HepG2 (cell line): ENCODE measurements around the gene FARSB. TPM values are rescaled to one million over a fixed set of nuclear protein-coding genes. Genes with fewer than 3 reads are reported as not detected.

ENCODE experiments used
- ATAC-seq: fragments of 200-7000 bp; cut with Tn5 transposase; 3 replicates; pipeline ENCODE4 v1.9.1; 2020; ENCODE audit warnings: mild to moderate bottlenecking, moderate library complexity
- BruUV-seq: library from RNA; stranded (reverse); fragments of 400-500 nt; replicated peaks from 2 replicates; lab custom pipeline; 2021; lab: Mats Ljungman, UMichigan
- CTCF ChIA-PET: fragments of 300-600 bp; formaldehyde crosslinking; extraction: SDS; loops from one replicate; lab custom pipeline; 2021; ENCODE audit warnings: low total read pairs, inconsistent platforms, low intra/inter-chr PET ratio; lab: Yijun Ruan, JAX
- POLR2A ChIA-PET: fragments of 350-600 bp; sonication (Branson Sonifier 250); formaldehyde crosslinking; loops from one replicate; lab custom pipeline; 2020; ENCODE audit warnings: antibody characterized with exemption, inconsistent platforms; lab: Yijun Ruan, JAX
- DNase-seq: peaks from one replicate; pipeline ENCODE4 v3.0.0-alpha.2; 2015; ENCODE audit warnings: low spot score
- FAIRE-seq: peaks from 3 replicates; lab custom pipeline; 2011; peaks lifted over from hg19 to GRCh38; lab: Jason Lieb, UNC
- H2AFZ ChIP-seq: one replicate; pipeline ENCODE4 v1.6.1; 2011; ENCODE audit warnings: low read length, inconsistent platforms
- H3K27ac ChIP-seq: fragments of 300-600 bp; 3 replicates; pipeline ENCODE4 v1.8.0; 2011; ENCODE audit warnings: mixed run types, mild to moderate bottlenecking, mixed read lengths, low read length, inconsistent platforms; ENCODE audit not compliant: insufficient read depth; ENCODE audit errors: extremely low read length
- H3K27me3 ChIP-seq, 2 experiments: fragments of 200-600 bp in 1 of 2; 2 replicates in 1 of 2; 3 replicates in 1 of 2; pipeline versions ENCODE4 v1.6.0 to v1.8.0; 2011; ENCODE audit warnings: low read length in 2 of 2, mild to moderate bottlenecking in 2 of 2, moderate library complexity in 2 of 2, inconsistent platforms in 1 of 2; ENCODE audit not compliant: insufficient read depth in 2 of 2, control insufficient read depth in 1 of 2
- H3K36me3 ChIP-seq, 2 experiments: fragments of 200-600 bp in 1 of 2; replicated peaks in 1 of 2; 2 replicates in 1 of 2; 3 replicates in 1 of 2; pipeline versions ENCODE4 v1.5.1 to v1.8.0; 2011; ENCODE audit warnings: low read length in 2 of 2, inconsistent platforms in 1 of 2; ENCODE audit not compliant: insufficient read depth in 2 of 2, control insufficient read depth in 1 of 2
- H3K4me1 ChIP-seq: 2 replicates; pipeline ENCODE4 v1.5.1; 2012; ENCODE audit warnings: low read length, inconsistent platforms; ENCODE audit not compliant: insufficient read depth
- H3K4me2 ChIP-seq: 2 replicates; pipeline ENCODE4 v1.6.0; 2011; ENCODE audit warnings: low read depth, low read length, inconsistent platforms
- H3K4me3 ChIP-seq, 3 experiments: fragments of 200-600 bp in 1 of 3; sonication (generic), shearing (Covaris generic) in 1 of 3; replicated peaks in 1 of 3; 2 replicates each; pipeline ENCODE4 v1.5.1; 2011 to 2016; ENCODE audit warnings: low read length in 3 of 3, inconsistent platforms in 2 of 3, low read depth in 2 of 3, mild to moderate bottlenecking in 2 of 3, control low read depth in 1 of 3, mixed read lengths in 1 of 3; ENCODE audit not compliant: insufficient read depth in 1 of 3
- H3K79me2 ChIP-seq: one replicate; pipeline ENCODE4 v1.6.1; 2011; ENCODE audit warnings: low read length, inconsistent platforms; ENCODE audit not compliant: insufficient read depth
- H3K9ac ChIP-seq: 2 replicates; pipeline ENCODE4 v1.6.0; 2011; ENCODE audit warnings: mild to moderate bottlenecking, low read depth, low read length, inconsistent platforms; ENCODE audit not compliant: insufficient read depth
- H3K9me3 ChIP-seq: 2 replicates; pipeline ENCODE4 v1.5.1; 2012; ENCODE audit warnings: mild to moderate bottlenecking, low read length
- H4K20me1 ChIP-seq: 2 replicates; pipeline ENCODE4 v1.6.0; 2011; ENCODE audit warnings: inconsistent platforms, mild to moderate bottlenecking, low read length, moderate library complexity; ENCODE audit not compliant: insufficient read depth
- BCL6 ChIP-seq: IDR thresholded peaks from 2 replicates; pipeline ENCODE4 v1.6.1; 2016; ENCODE audit warnings: missing genetic modification reagents, missing compliant biosample characterization
- BRF2 ChIP-seq: sonication (generic); formaldehyde crosslinking; IDR thresholded peaks from 2 replicates; pipeline ENCODE4 v1.8.1; 2022; ENCODE audit warnings: mild to moderate bottlenecking, missing genetic modification reagents
- HMG20B ChIP-seq: conservative IDR thresholded peaks from 2 replicates; pipeline ENCODE4 v1.6.1; 2016; ENCODE audit warnings: missing genetic modification reagents, missing compliant biosample characterization
- HMGA1 ChIP-seq: sonication (generic); formaldehyde crosslinking; conservative IDR thresholded peaks from 2 replicates; pipeline ENCODE4 v1.4.0; 2020; ENCODE audit warnings: missing genetic modification reagents
- KLF11 ChIP-seq: IDR thresholded peaks from 2 replicates; pipeline ENCODE4 v1.6.1; 2016; ENCODE audit warnings: missing compliant biosample characterization
- KMT2A ChIP-seq: sonication (generic); formaldehyde crosslinking; IDR thresholded peaks from 2 replicates; pipeline ENCODE4 v1.4.0; 2020; ENCODE audit warnings: missing genetic modification reagents
- PATZ1 ChIP-seq: sonication (generic); formaldehyde crosslinking; IDR thresholded peaks from 2 replicates; pipeline ENCODE4 v1.4.0; 2020; ENCODE audit warnings: missing genetic modification reagents
- TBX3 ChIP-seq: fragments of 450-650 bp; IDR thresholded peaks from 2 replicates; pipeline ENCODE4 v1.6.1; 2017; ENCODE audit warnings: antibody characterized with exemption, mild to moderate bottlenecking, inconsistent platforms, borderline replicate concordance
- ZFX ChIP-seq: sonication (generic); formaldehyde crosslinking; IDR thresholded peaks from 2 replicates; pipeline ENCODE4 v1.4.0; 2020; ENCODE audit warnings: mild to moderate bottlenecking, low read depth, missing genetic modification reagents, moderate library complexity
- ZNF234 ChIP-seq: sonication (generic); formaldehyde crosslinking; conservative IDR thresholded peaks from 2 replicates; pipeline ENCODE4 v1.5.1; 2020; ENCODE audit warnings: mild to moderate bottlenecking, missing genetic modification reagents
- ZNF567 ChIP-seq: sonication (generic); formaldehyde crosslinking; IDR thresholded peaks from 2 replicates; pipeline ENCODE4 v1.8.1; 2023; ENCODE audit warnings: mild to moderate bottlenecking, missing genetic modification reagents, borderline replicate concordance
- ZNF746 ChIP-seq: sonication (generic); formaldehyde crosslinking; IDR thresholded peaks from 2 replicates; pipeline ENCODE4 v1.8.0; 2022; ENCODE audit warnings: mild to moderate bottlenecking, missing genetic modification reagents
- ZNF776 ChIP-seq: sonication (generic); formaldehyde crosslinking; IDR thresholded peaks from 2 replicates; pipeline ENCODE4 v1.4.0; 2020; ENCODE audit warnings: mild to moderate bottlenecking, missing genetic modification reagents
- ZNF780A ChIP-seq: sonication (generic); formaldehyde crosslinking; IDR thresholded peaks from 2 replicates; pipeline ENCODE4 v1.8.0; 2022; ENCODE audit warnings: mild to moderate bottlenecking, missing genetic modification reagents, moderate library complexity
- ZNF839 ChIP-seq: sonication (generic); formaldehyde crosslinking; IDR thresholded peaks from 2 replicates; pipeline ENCODE4 v1.4.0; 2020; ENCODE audit warnings: missing genetic modification reagents, mild to moderate bottlenecking, borderline replicate concordance
- WGBS: methylation state at CpG from one replicate; pipeline ENCODE4 v1.1.6; 2017; ENCODE audit warnings: low lambda C conversion rate; 5-methylcytosine and 5-hydroxymethylcytosine counted together
- in situ Hi-C: cut with HindIII; loops from 2 replicates; pipeline ENCODE4 v1.10.0; 2017; ENCODE audit warnings: low pct_unique_long_range_greater_than_20kb; ENCODE audit not compliant: extremely low pct_ligation_motif_present
- intact Hi-C: fragments of 100-400 bp; cut with micrococcal nuclease; formaldehyde crosslinking; loops from one replicate; pipeline ENCODE4 v1.10.0; 2022; ENCODE audit not compliant: unreplicated experiment
- polyA plus RNA-seq, 8 experiments: library from polyadenylated mRNA; depleted of rRNA in 3 of 8; stranded (reverse) in 7 of 8; unstranded in 1 of 8; fragments of >200 nt; fragmentation: Illumina TruSeq in 4 of 8; extraction: Trizol in 4 of 8; gene quantifications; 2 replicates each; pipeline versions ENCODE4 v1.2.1 to v1.2.3, GENCODE V29; 2011 to 2016; ENCODE audit warnings: low read depth in 4 of 8, missing spikeins in 1 of 8, mixed read lengths in 1 of 8; ENCODE audit not compliant: insufficient read depth in 1 of 8
- total RNA-seq, 5 experiments: library from RNA; depleted of rRNA; stranded (reverse); fragments of >200 nt; fragmentation: Illumina TruSeq; extraction: Trizol; gene quantifications; 2 replicates each; pipeline ENCODE4 v1.2.3, GENCODE V29; 2016; ENCODE audit warnings: low read depth in 1 of 5
- TF ChIP-seq, protein P1 (sequence below): sonication (generic); formaldehyde crosslinking; IDR thresholded peaks from 2 replicates; pipeline ENCODE4 v1.8.1; 2022; ENCODE audit warnings: low read depth, mild to moderate bottlenecking, missing genetic modification reagents

FARSB gene
- total and polyA plus RNA-seq, 2 of the 13 experiments (the other 11 are each of a cell fraction or from before 2014, with no cell fraction given), result 23.3 to 45.9 TPM

DNA sequence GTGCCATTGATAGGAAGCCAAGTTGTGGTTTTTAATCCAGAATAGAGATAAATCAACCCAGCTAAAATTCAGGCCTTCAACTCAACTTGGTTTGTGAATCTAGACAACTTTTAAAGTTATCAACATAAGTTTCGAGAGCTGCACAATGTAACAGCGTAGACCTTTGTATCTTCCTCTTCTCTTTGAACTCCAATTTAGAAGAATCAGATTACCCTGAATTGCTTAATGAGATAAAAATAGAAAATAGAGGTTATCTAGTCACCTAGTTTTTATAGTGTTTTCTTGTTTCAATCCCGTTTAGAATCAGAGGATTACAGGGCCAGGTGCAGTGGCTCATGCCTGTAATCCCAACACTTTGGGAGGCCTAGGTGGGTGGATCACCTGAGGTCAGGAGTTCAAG, 27.9 kb upstream of the FARSB start:
- no peaks in the 10 kb centered on the region for H3K9me3 ChIP-seq
- no peaks in the 10 kb centered on the region for H3K27me3 ChIP-seq
- 79% methylated on average over 3 of the region's 3 CpGs for WGBS
- H3K36me3 ChIP-seq, result no peaks in the 10 kb centered on the region
- intact Hi-C loops, result no loop called here
- H4K20me1 ChIP-seq, result no peaks in the 10 kb centered on the region
- no peak for DNase-seq
- TF ChIP-seq, protein P1, sequence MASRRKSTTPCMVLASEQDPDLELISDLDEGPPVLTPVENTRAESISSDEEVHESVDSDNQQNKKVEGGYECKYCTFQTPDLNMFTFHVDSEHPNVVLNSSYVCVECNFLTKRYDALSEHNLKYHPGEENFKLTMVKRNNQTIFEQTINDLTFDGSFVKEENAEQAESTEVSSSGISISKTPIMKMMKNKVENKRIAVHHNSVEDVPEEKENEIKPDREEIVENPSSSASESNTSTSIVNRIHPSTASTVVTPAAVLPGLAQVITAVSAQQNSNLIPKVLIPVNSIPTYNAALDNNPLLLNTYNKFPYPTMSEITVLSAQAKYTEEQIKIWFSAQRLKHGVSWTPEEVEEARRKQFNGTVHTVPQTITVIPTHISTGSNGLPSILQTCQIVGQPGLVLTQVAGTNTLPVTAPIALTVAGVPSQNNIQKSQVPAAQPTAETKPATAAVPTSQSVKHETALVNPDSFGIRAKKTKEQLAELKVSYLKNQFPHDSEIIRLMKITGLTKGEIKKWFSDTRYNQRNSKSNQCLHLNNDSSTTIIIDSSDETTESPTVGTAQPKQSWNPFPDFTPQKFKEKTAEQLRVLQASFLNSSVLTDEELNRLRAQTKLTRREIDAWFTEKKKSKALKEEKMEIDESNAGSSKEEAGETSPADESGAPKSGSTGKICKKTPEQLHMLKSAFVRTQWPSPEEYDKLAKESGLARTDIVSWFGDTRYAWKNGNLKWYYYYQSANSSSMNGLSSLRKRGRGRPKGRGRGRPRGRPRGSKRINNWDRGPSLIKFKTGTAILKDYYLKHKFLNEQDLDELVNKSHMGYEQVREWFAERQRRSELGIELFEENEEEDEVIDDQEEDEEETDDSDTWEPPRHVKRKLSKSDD, result no peak
- TF ChIP-seq KLF11 (CRISPR knock-in tag), result no peak
- no peak for TF ChIP-seq PATZ1
- TF ChIP-seq KMT2A (CRISPR knock-in tag), result no peak
- TF ChIP-seq ZNF234 (CRISPR knock-in tag), result no peak
- no peak for TF ChIP-seq ZNF780A (CRISPR knock-in tag)
- TF ChIP-seq HMG20B (CRISPR knock-in tag), result no peak
- TF ChIP-seq ZNF839, result no peak
- TF ChIP-seq ZNF746 (CRISPR knock-in tag), result no peak
- no peak for TF ChIP-seq ZNF776 (CRISPR knock-in tag)
- no peak for TF ChIP-seq BRF2 (CRISPR knock-in tag)
- no peak for TF ChIP-seq ZFX (CRISPR knock-in tag)
- TF ChIP-seq HMGA1 (CRISPR knock-in tag), result no peak
- TF ChIP-seq TBX3, result no peak
- TF ChIP-seq BCL6 (CRISPR knock-in tag), result no peak
- no peak for TF ChIP-seq ZNF567
- no peak overlapping the region for H3K27ac ChIP-seq
- H3K9ac ChIP-seq, result no peak overlapping the region
- H3K4me1 ChIP-seq, result peaks cover 13% of the 10 kb centered on the region
- no peak for ATAC-seq
- H3K79me2 ChIP-seq, result no peaks in the 10 kb centered on the region
- H2AFZ ChIP-seq, result no peak overlapping the region
- in situ Hi-C loops, result loop anchor here (25.0 kb wide), 1 partner anchor 403 kb away; no protein-coding TSS in a partner anchor
- ChIA-PET CTCF (no interaction called here), POLR2A (no interaction called here)
- no peak overlapping the region for H3K4me3 ChIP-seq
- FAIRE-seq, result no peak
- no TSS peak for BruUV-seq
- no peak overlapping the region for H3K4me2 ChIP-seq
